GM12878 (cell line): ENCODE data around the gene SNX13. TPM values are rescaled to one million over a fixed set of nuclear protein-coding genes. Genes with fewer than 3 reads are reported as not detected.

ENCODE experiments used
- ATAC-seq: fragments of 200-7000 bp; cut with Tn5 transposase; 3 replicates; pipeline ENCODE4 v1.9.1; 2020; ENCODE audit warnings: mild to moderate bottlenecking, moderate library complexity
- BruUV-seq: library from RNA; stranded (reverse); fragments of 400-500 nt; replicated peaks from 2 replicates; lab custom pipeline; 2021; lab: Mats Ljungman, UMichigan
- CTCF ChIA-PET: fragments of 300-600 bp; sonication (Branson Sonifier 250); formaldehyde crosslinking; extraction: SDS; loops from one replicate; lab custom pipeline; 2021; ENCODE audit warnings: inconsistent platforms; lab: Yijun Ruan, JAX
- POLR2A ChIA-PET: fragments of 350-600 bp; formaldehyde crosslinking; extraction: SDS; loops from one replicate; lab custom pipeline; 2021; ENCODE audit warnings: inconsistent platforms; lab: Charles Lee
- RAD21 ChIA-PET: fragments of 300-600 bp; sonication (Branson Sonifier 250); formaldehyde crosslinking; loops from one replicate; lab custom pipeline; 2023; ENCODE audit warnings: antibody characterized with exemption; ENCODE audit not compliant: unreplicated experiment; lab: Charles Lee
- SMC1A ChIA-PET: fragments of 300-600 bp; sonication (Branson Sonifier 250); formaldehyde crosslinking; loops from one replicate; lab custom pipeline; 2023; ENCODE audit not compliant: unreplicated experiment, uncharacterized antibody; lab: Charles Lee
- DNase-seq: peaks from one replicate; pipeline ENCODE4 v3.0.0-alpha.2; 2011; ENCODE audit warnings: low read depth, low spot score
- FAIRE-seq: peaks from 3 replicates; lab custom pipeline; 2011; peaks lifted over from hg19 to GRCh38; lab: Jason Lieb, UNC
- H2AFZ ChIP-seq: 2 replicates; pipeline ENCODE4 v1.6.0; 2011; ENCODE audit warnings: low read depth, low read length, control low read depth; ENCODE audit not compliant: control insufficient read depth
- H3K27ac ChIP-seq: 2 replicates; pipeline ENCODE4 v1.5.1; 2011; ENCODE audit warnings: control low read depth; ENCODE audit not compliant: control insufficient read depth, insufficient read depth
- H3K27me3 ChIP-seq, 2 experiments: replicated peaks in 1 of 2; 2 replicates each; pipeline versions ENCODE4 v1.6.0 to v1.6.1; 2011; ENCODE audit warnings: low read length in 1 of 2; ENCODE audit not compliant: control insufficient read depth in 2 of 2, insufficient read depth in 2 of 2
- H3K36me3 ChIP-seq, 2 experiments: 2 replicates each; pipeline ENCODE4 v1.5.1; 2011; ENCODE audit warnings: low read length in 1 of 2; ENCODE audit not compliant: control insufficient read depth in 2 of 2, insufficient read depth in 2 of 2
- H3K4me1 ChIP-seq: 2 replicates; pipeline ENCODE4 v1.6.1; 2011; ENCODE audit warnings: mild to moderate bottlenecking, low read length, moderate library complexity, mixed read lengths; ENCODE audit not compliant: control insufficient read depth, insufficient read depth
- H3K4me2 ChIP-seq: 2 replicates; pipeline ENCODE4 v1.6.0; 2011; ENCODE audit warnings: control low read depth; ENCODE audit not compliant: control insufficient read depth, insufficient read depth
- H3K4me3 ChIP-seq: fragments of 200-600 bp; sonication (generic); 2 replicates; pipeline ENCODE4 v1.5.1; 2016
- H3K79me2 ChIP-seq: 2 replicates; pipeline ENCODE4 v1.6.0; 2011; ENCODE audit warnings: low read length; ENCODE audit not compliant: control insufficient read depth, insufficient read depth
- H3K9ac ChIP-seq: 2 replicates; pipeline ENCODE4 v1.8.0; 2011; ENCODE audit warnings: low read length, control low read depth, mixed read lengths; ENCODE audit not compliant: control insufficient read depth, insufficient read depth
- H3K9me3 ChIP-seq: replicated peaks from 3 replicates; pipeline ENCODE4 v1.5.1; 2011; ENCODE audit warnings: mild to moderate bottlenecking, low read length; ENCODE audit not compliant: control insufficient read depth, insufficient read depth
- H4K20me1 ChIP-seq: 2 replicates; pipeline ENCODE4 v1.6.0; 2011; ENCODE audit not compliant: control insufficient read depth, insufficient read depth
- CEBPB ChIP-seq, 2 experiments: fragments of 150-350 bp in 1 of 2; IDR thresholded peaks; 2 replicates each; pipeline ENCODE4 v1.6.1; 2012 to 2014; ENCODE audit warnings: low read depth in 2 of 2, low read length in 2 of 2, borderline replicate concordance in 1 of 2, inconsistent platforms in 1 of 2
- DPF2 ChIP-seq: fragments of 450-650 bp; IDR thresholded peaks from 2 replicates; pipeline ENCODE4 v1.6.1; 2017; ENCODE audit warnings: mild to moderate bottlenecking
- GATAD2B ChIP-seq: fragments of 450-650 bp; conservative IDR thresholded peaks from 2 replicates; pipeline ENCODE4 v1.6.1; 2017; ENCODE audit warnings: low read depth, mild to moderate bottlenecking, moderate library complexity
- NR2C1 ChIP-seq: fragments of 450-650 bp; IDR thresholded peaks from 2 replicates; pipeline ENCODE4 v1.6.1; 2017; ENCODE audit warnings: antibody characterized with exemption, mild to moderate bottlenecking, moderate library complexity
- RBBP5 ChIP-seq: fragments of 200-600 bp; sonication (generic); conservative IDR thresholded peaks from 2 replicates; pipeline ENCODE4 v1.6.1; 2016
- SIN3A ChIP-seq: IDR thresholded peaks from 2 replicates; pipeline ENCODE4 v1.6.1; 2012; ENCODE audit warnings: low read depth, low read length, improper control_type of control experiment
- SMARCA5 ChIP-seq: fragments of 450-650 bp; IDR thresholded peaks from 2 replicates; pipeline ENCODE4 v1.6.1; 2017; ENCODE audit warnings: mild to moderate bottlenecking
- TCF12 ChIP-seq: IDR thresholded peaks from 2 replicates; pipeline ENCODE4 v1.6.1; 2011; ENCODE audit warnings: low read depth, mild to moderate bottlenecking, low read length
- YY1 ChIP-seq: IDR thresholded peaks from 2 replicates; pipeline ENCODE4 v1.6.1; 2011; ENCODE audit warnings: low read depth, mild to moderate bottlenecking, low read length
- WGBS: methylation state at CpG from one replicate; pipeline ENCODE4 v1.1.6; 2016; ENCODE audit warnings: low lambda C conversion rate; ENCODE audit not compliant: insufficient replicate concordance, insufficient coverage; ENCODE audit errors: missing lambda C conversion rate; 5-methylcytosine and 5-hydroxymethylcytosine counted together
- in situ Hi-C: fragments of 300-500 bp; cut with MboI; formaldehyde crosslinking; loops from 9 replicates; pipeline ENCODE4 v1.14.3; 2018; ENCODE audit warnings: mixed read lengths
- intact Hi-C: fragments of 100-400 bp; cut with micrococcal nuclease; formaldehyde crosslinking; loops from one replicate; pipeline ENCODE4 v1.14.2; 2022; ENCODE audit not compliant: unreplicated experiment
- polyA plus RNA-seq, 11 experiments: library from polyadenylated mRNA; depleted of rRNA in 4 of 11; unstranded in 6 of 11; stranded (reverse) in 5 of 11; fragments of >200 nt; fragmentation: Nextera tagmentation in 4 of 11; fragmentation: Illumina TruSeq in 1 of 11; extraction: Ambion mirVana in 4 of 11; extraction: Trizol in 1 of 11; gene quantifications; 1 replicate in 1 of 11; 2 replicates in 10 of 11; pipeline versions ENCODE4 v1.2.1 to v1.2.3, GENCODE V29; 2011 to 2016; ENCODE audit warnings: inconsistent platforms in 2 of 11, missing spikeins in 2 of 11, low read depth in 1 of 11
- total RNA-seq, 4 experiments: library from RNA; depleted of rRNA in 3 of 4; stranded (reverse); fragments of >200 nt in 3 of 4; fragmentation: Illumina TruSeq in 1 of 4; extraction: Trizol in 1 of 4; gene quantifications; 2 replicates each; pipeline versions ENCODE4 v1.2.1 to v1.2.3, GENCODE V29; 2013 to 2021
- TF ChIP-seq, protein P1 (sequence below): IDR thresholded peaks from 2 replicates; pipeline ENCODE4 v1.6.1; 2012; ENCODE audit warnings: low read depth, low read length, improper control_type of control experiment

Gene SNX13
- total and polyA plus RNA-seq, 10 of the 15 experiments (the other 5 are each of a cell fraction or from before 2014, with no cell fraction given), result 2.2 to 17.1 (median 11.9) TPM

- TF ChIP-seq, protein P1, sequence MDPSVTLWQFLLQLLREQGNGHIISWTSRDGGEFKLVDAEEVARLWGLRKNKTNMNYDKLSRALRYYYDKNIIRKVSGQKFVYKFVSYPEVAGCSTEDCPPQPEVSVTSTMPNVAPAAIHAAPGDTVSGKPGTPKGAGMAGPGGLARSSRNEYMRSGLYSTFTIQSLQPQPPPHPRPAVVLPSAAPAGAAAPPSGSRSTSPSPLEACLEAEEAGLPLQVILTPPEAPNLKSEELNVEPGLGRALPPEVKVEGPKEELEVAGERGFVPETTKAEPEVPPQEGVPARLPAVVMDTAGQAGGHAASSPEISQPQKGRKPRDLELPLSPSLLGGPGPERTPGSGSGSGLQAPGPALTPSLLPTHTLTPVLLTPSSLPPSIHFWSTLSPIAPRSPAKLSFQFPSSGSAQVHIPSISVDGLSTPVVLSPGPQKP, result no peak
- TF ChIP-seq CEBPB (IDR thresholded peaks at IDR 0.05; ENCODE audit: borderline replicate concordance in 1 of 2, low read depth in 2 of 2, low read length in 2 of 2) (no peak), NR2C1 (no peak), TCF12 (no peak), SIN3A (no peak)
These were observed 158.1 kb downstream of the SNX13 start (continued) for GRCh38 chr7:17782216-17782549.

- in situ Hi-C loops (no loop called here), intact Hi-C loops (no loop called here)
- WGBS, result 70% methylated on average over 7 of the region's 7 CpGs
- CTCF ChIA-PET, result no interaction called here
- SMC1A ChIA-PET, result interaction anchor here (0.8 to 1.3 kb wide), 4 partner anchors 8 to 570 kb away, joined by 3 to 5 read pairs (median 4); no protein-coding TSS in a partner anchor
- Histone ChIP-seq H3K4me1 (no peaks in the 10 kb centered on the region), H3K27me3 (no peaks in the 10 kb centered on the region), H3K36me3 (no peaks in the 10 kb centered on the region), H3K4me2 (no peak overlapping the region), H3K9ac (no peak overlapping the region), H2AFZ (no peak overlapping the region), H3K27ac (no peak overlapping the region), H4K20me1 (no peaks in the 10 kb centered on the region), H3K79me2 (no peaks in the 10 kb centered on the region), H3K4me3 (no peak overlapping the region), H3K9me3 (no peaks in the 10 kb centered on the region)
- no peak for DNase-seq
- TF ChIP-seq DPF2, result no peak
- no peak for TF ChIP-seq YY1
- TF ChIP-seq RBBP5, result no peak
- no peak for TF ChIP-seq GATAD2B
- no peak for TF ChIP-seq NR2C1
- TF ChIP-seq SMARCA5, result no peak
- POLR2A ChIA-PET, result interaction anchor here (0.5 kb wide), 1 partner anchor 1295 kb away, joined by 3 read pairs; no protein-coding TSS in a partner anchor
- BruUV-seq, result no TSS peak
- no peak for ATAC-seq
- no peak for FAIRE-seq
- RAD21 ChIA-PET, result no interaction called here
These were observed 158.6 kb downstream of the SNX13 start for GRCh38 chr7:17781491-17782215.
